SK-N-SH treated with all-trans-retinoic acid at 6 μM for 48 hours (cell line): ENCODE measurements around the gene EFNA3.

Experiments used
- PATZ1 ChIP-seq: fragments of 250-450 bp; sonication (Bioruptor Pico); IDR thresholded peaks from 2 replicates; pipeline ENCODE4 v1.8.0; 2020; ENCODE audit warnings: mild to moderate bottlenecking, moderate library complexity, borderline replicate concordance
- SNAI2 ChIP-seq: fragments of 250-450 bp; sonication (Bioruptor Pico); IDR thresholded peaks from 2 replicates; pipeline ENCODE4 v1.5.0; 2020; ENCODE audit warnings: mild to moderate bottlenecking, moderate library complexity
- ZNF565 ChIP-seq: fragments of 450-650 bp; formaldehyde crosslinking; conservative IDR thresholded peaks from 2 replicates; pipeline ENCODE4 v1.5.0; 2020; ENCODE audit warnings: low read depth, mild to moderate bottlenecking, moderate library complexity

GRCh38 chr1:155033524-155033923, 45.1 kb upstream of the EFNA3 start, which contains the start of the genes DCST1 and DCST2:
- TF ChIP-seq SNAI2 (CRISPR knock-in tag) (no peak), PATZ1 (no peak), ZNF565 (no peak)
